ENCODE data around the gene TNFRSF6B. TPM values are rescaled to one million over a fixed set of nuclear protein-coding genes. Genes with fewer than 3 reads are reported as not detected.
"Not testable (repeated sequence)": the region's sequence is repeated elsewhere in the genome, so short reads cannot be mapped to it uniquely, and the experiment has no call there.

Gene TNFRSF6B
- total RNA-seq, 2 donors from 2014 or later = 9.9 to 13.8 TPM

DNA sequence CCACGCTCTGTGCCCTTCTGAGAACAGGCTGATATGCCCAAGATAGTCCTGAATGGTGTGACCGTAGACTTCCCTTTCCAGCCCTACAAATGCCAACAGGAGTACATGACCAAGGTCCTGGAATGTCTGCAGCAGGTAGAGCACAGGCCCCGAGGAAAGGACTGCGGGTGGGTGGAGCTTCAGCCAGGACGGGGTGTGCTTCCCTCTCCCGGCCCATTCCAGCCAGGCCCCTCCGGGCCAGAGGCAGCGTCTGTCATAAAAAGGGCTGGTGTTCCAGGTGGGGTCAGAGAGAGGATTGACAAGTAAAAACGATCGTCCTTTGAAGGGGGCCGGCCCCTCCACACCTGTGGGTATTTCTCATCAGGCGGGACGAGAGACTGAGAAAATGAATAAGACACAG is 37.1 kb upstream of the TNFRSF6B start:
- H3K4me3 ChIP-seq = no peak overlapping the region
- intact Hi-C loops (cut with DNase I) = loop anchor here (10.0 kb wide), 1 partner anchor 75 kb away; the partner anchor contains the start of genes LIME1 and SLC2A4RG
- H3K4me1 ChIP-seq = peaks cover 24% of the 10 kb centered on the region
- ATAC-seq = no peak
- no peaks in the 10 kb centered on the region for H3K9me3 ChIP-seq
- TF ChIP-seq POLR2A (IDR thresholded peaks at IDR 0.05) = no peak
- TF ChIP-seq, protein P1, sequence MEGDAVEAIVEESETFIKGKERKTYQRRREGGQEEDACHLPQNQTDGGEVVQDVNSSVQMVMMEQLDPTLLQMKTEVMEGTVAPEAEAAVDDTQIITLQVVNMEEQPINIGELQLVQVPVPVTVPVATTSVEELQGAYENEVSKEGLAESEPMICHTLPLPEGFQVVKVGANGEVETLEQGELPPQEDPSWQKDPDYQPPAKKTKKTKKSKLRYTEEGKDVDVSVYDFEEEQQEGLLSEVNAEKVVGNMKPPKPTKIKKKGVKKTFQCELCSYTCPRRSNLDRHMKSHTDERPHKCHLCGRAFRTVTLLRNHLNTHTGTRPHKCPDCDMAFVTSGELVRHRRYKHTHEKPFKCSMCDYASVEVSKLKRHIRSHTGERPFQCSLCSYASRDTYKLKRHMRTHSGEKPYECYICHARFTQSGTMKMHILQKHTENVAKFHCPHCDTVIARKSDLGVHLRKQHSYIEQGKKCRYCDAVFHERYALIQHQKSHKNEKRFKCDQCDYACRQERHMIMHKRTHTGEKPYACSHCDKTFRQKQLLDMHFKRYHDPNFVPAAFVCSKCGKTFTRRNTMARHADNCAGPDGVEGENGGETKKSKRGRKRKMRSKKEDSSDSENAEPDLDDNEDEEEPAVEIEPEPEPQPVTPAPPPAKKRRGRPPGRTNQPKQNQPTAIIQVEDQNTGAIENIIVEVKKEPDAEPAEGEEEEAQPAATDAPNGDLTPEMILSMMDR (IDR thresholded peaks at IDR 0.05) = no peak
- H3K36me3 ChIP-seq (replicated peaks in 1 of 2; ENCODE audit: insufficient read depth in 1 of 2, low read depth in 2 of 2) = peaks cover 0 to 1% of the 10 kb centered on the region in 2 donors
- no peaks in the 10 kb centered on the region for H3K27me3 ChIP-seq
- no peak for DNase-seq
- no peak overlapping the region for H3K27ac ChIP-seq
- WGBS, 2 donors = 40 to 63% methylated on average over 11 to 13 of the region's 13 CpGs

DNA sequence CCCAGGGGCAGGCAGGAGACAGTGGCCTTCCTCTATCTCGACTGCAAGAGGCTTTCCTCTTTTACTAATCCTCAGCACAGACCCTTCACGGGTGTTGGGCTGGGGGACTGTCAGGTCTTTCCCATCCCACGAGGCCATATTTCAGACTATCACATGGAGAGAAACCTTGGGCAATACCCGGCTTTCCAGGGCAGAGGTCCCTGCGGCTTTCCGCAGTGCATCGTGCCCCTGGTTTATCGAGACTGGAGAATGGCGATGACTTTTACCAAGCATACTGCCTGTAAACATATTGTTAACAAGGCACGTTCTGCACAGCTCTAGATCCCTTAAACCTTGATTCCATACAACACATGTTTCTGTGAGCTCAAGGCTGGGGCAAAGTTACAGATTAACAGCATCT is 36.3 kb upstream of the TNFRSF6B start:
- ATAC-seq; H3K27ac ChIP-seq; H3K4me3 ChIP-seq; H3K36me3 ChIP-seq (replicated peaks in 1 of 2; ENCODE audit: insufficient read depth in 1 of 2, low read depth in 2 of 2); DNase-seq; H3K9me3 ChIP-seq; H3K27me3 ChIP-seq; intact Hi-C loops (cut with DNase I): not testable (repeated sequence)
- 80 to 85% methylated on average over 8 to 10 of the region's 10 CpGs for WGBS, 2 donors
- H3K4me1 ChIP-seq = peaks cover 24% of the 10 kb centered on the region

DNA sequence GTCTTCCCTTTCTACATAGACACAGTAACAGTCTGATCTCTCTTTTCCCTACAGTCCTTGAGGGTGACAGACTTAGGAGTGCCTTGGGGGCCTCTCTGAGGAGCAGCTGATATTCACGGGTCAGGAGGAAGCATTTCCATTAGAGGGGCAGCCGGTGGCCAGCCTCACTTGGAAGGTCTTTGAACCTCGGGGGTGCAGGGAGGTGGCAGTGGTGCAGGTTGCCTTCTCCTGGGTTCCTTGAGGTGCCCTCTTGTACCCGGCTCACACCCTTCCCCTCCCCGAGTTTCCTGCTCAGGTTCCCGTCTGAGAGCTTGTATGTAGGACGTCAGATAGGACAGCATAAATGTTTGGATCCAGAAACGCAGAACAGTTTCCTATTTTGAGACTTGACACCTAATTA is 35.8 kb upstream of the TNFRSF6B start:
- Histone ChIP-seq H3K4me3 (no peak overlapping the region), H3K36me3 (replicated peaks in 1 of 2; ENCODE audit: insufficient read depth in 1 of 2, low read depth in 2 of 2) (peaks cover 0 to 1% of the 10 kb centered on the region in 2 donors), H3K4me1 (peaks cover 24% of the 10 kb centered on the region), H3K27ac (no peak overlapping the region), H3K27me3 (no peaks in the 10 kb centered on the region), H3K9me3 (no peaks in the 10 kb centered on the region)
- 63 to 84% methylated on average over 7 of the region's 8 CpGs for WGBS, 2 donors
- DNase-seq = no peak
- intact Hi-C loops (cut with DNase I) = no loop called here
- ATAC-seq = no peak
- no peak for TF ChIP-seq POLR2A (IDR thresholded peaks at IDR 0.05)
- TF ChIP-seq, protein P1 (IDR thresholded peaks at IDR 0.05) = no peak

DNA sequence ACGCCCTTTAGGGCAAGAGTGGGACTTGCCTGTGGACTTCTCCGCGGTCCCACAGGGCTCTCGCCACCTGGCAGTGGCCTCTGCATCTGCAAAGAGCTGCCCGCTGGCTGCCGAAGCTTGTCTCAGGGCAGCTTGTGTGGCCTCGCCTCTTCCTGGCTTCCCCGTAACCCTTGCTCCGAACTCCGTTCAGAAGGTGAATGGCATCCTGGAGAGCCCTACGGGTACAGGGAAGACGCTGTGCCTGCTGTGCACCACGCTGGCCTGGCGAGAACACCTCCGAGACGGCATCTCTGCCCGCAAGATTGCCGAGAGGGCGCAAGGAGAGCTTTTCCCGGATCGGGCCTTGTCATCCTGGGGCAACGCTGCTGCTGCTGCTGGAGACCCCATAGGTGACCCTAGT is 35.3 kb upstream of the TNFRSF6B start:
- 92 to 93% methylated on average over 15 to 21 of the region's 22 CpGs for WGBS, 2 donors
- Histone ChIP-seq H3K36me3 (replicated peaks in 1 of 2; ENCODE audit: insufficient read depth in 1 of 2, low read depth in 2 of 2) (peaks cover 0 to 1% of the 10 kb centered on the region in 2 donors), H3K4me3 (no peak overlapping the region), H3K4me1 (peaks cover 24% of the 10 kb centered on the region), H3K27me3 (no peaks in the 10 kb centered on the region), H3K27ac (no peak overlapping the region), H3K9me3 (no peaks in the 10 kb centered on the region)
- no peak for DNase-seq
- no peak for TF ChIP-seq POLR2A (IDR thresholded peaks at IDR 0.05)
- TF ChIP-seq, protein P1 (IDR thresholded peaks at IDR 0.05) = no peak
- no peak for ATAC-seq
- intact Hi-C loops (cut with DNase I) = no loop called here

DNA sequence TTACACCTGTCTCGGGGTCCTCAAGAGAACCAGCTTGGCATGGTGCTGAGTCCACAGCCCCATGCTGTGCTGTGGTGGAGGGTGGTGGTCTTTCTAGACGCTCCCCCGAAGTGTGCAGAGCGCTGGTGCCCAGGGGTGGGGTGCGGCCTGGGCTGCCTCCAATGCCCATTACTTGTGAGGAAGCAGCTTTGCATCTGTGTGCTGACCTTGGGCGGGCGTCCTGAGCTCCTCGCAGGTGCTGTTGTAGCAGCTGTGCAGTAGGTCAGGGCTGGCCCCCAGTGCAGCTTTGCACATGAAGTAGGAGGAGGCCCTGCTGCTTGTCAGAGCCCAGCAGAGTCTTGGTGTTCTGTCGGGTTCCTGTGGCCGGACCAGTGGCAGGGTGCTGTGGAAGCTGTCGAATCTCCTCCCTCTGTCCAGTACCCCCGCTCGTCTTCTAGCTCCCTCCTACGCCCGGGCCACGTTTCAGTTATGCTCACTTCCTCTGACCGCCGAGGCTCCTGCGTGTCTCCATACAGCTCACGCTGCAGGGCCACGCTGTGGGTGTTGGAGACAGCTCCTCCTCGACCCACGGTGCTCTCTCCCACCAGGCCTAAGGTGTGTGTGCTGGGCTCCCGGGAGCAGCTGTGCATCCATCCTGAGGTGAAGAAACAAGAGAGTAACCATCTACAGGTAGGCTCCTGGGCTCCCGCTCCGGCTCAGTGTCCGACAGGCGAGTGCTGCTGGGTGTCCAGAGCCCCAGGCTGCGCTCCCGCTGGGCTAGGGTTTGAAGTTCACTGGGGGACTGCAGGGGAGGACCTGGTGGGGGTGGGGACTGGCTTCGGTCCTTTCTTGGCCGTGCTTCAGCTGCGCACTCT is 34.3 kb upstream of the TNFRSF6B start:
- no peaks in the 10 kb centered on the region for H3K27me3 ChIP-seq
- H3K27ac ChIP-seq = no peak overlapping the region
- peaks cover 0 to 1% of the 10 kb centered on the region in 2 donors for H3K36me3 ChIP-seq (replicated peaks in 1 of 2; ENCODE audit: insufficient read depth in 1 of 2, low read depth in 2 of 2)
- ATAC-seq = no peak
- H3K9me3 ChIP-seq = no peaks in the 10 kb centered on the region
- TF ChIP-seq, protein P1 (IDR thresholded peaks at IDR 0.05) = no peak
- TF ChIP-seq POLR2A (IDR thresholded peaks at IDR 0.05) = no peak
- 91 to 94% methylated on average over 20 to 28 of the region's 33 CpGs for WGBS, 2 donors
- peaks cover 22% of the 10 kb centered on the region for H3K4me1 ChIP-seq
- H3K4me3 ChIP-seq = no peak overlapping the region
- DNase-seq = no peak
- intact Hi-C loops (cut with DNase I) = no loop called here
